Measurements from ENCODE around the gene CUL9.

DNA sequence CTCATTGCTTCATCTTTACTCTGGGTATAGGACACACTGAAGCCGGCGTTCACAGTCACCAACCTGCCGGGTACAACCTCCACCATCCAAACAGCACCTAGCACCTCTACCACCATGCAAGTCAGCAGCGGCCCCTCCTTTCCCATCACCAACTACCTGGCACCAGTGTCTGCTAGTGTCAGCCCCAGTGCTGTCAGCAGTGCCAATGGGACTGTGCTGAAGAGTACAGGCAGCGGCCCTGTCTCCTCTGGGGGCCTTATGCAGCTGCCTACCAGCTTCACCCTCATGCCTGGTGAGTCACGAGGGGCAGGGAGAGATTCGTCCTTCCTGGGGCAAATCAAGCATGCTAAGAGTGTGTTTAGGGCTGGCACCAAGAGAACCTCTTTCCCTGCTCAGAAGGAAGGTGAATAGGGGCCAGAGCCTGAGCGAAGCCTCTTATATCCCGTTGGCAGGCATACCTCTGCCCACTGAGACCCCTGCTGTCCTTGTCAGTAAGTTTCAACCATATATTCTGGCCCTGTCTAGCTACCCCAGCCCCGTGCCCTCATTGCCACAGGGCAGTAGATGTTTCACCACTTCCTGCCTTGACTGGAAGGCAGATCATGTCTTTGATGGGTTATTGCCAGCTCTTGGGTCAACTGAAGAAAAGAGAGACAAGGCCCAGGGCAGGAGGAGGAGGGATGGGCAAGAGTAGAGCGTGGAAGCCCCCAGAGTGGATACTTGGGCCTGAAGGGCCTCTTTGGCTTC lies 6.1 kb upstream of the CUL9 start:
- TF ChIP-seq, protein P1, sequence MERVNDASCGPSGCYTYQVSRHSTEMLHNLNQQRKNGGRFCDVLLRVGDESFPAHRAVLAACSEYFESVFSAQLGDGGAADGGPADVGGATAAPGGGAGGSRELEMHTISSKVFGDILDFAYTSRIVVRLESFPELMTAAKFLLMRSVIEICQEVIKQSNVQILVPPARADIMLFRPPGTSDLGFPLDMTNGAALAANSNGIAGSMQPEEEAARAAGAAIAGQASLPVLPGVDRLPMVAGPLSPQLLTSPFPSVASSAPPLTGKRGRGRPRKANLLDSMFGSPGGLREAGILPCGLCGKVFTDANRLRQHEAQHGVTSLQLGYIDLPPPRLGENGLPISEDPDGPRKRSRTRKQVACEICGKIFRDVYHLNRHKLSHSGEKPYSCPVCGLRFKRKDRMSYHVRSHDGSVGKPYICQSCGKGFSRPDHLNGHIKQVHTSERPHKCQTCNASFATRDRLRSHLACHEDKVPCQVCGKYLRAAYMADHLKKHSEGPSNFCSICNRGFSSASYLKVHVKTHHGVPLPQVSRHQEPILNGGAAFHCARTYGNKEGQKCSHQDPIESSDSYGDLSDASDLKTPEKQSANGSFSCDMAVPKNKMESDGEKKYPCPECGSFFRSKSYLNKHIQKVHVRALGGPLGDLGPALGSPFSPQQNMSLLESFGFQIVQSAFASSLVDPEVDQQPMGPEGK (CRISPR knock-in tag; IDR thresholded peaks at IDR 0.05; ENCODE audit: borderline replicate concordance) = no peak
- TF ChIP-seq ZFP3 (CRISPR knock-in tag; IDR thresholded peaks at IDR 0.05) (no peak), GLIS3 (CRISPR knock-in tag; IDR thresholded peaks at IDR 0.05) (no peak), ISL1 (CRISPR knock-in tag; IDR thresholded peaks at IDR 0.05) (no peak), TCF4 (CRISPR knock-in tag; IDR thresholded peaks at IDR 0.05; ENCODE audit: borderline replicate concordance) (no peak), ZC3H10 (CRISPR knock-in tag; IDR thresholded peaks at IDR 0.05) (no peak), TSHZ2 (CRISPR knock-in tag; IDR thresholded peaks at IDR 0.05) (no peak), SNAI2 (CRISPR knock-in tag; IDR thresholded peaks at IDR 0.05) (no peak), BACH2 (CRISPR knock-in tag; IDR thresholded peaks at IDR 0.05; ENCODE audit: borderline replicate concordance) (no peak), POU6F1 (CRISPR knock-in tag; IDR thresholded peaks at IDR 0.05; ENCODE audit: borderline replicate concordance, low read depth) (no peak)
